K562 (cell line): Measurements from ENCODE around the gene INPPL1. TPM values are rescaled to one million over a fixed set of nuclear protein-coding genes. Genes with fewer than 3 reads are reported as not detected.
A peak's percentile ranks its signal among the peaks of the same experiment; 100 is the strongest.

ENCODE experiments used
- ATAC-seq: fragments of 200-7000 bp; cut with Tn5 transposase; 3 replicates; pipeline ENCODE4 v1.9.1; 2020; ENCODE audit warnings: moderate library complexity
- BruUV-seq: library from RNA; stranded (reverse); fragments of 400-500 nt; replicated peaks from 2 replicates; lab custom pipeline; 2021; lab: Mats Ljungman, UMichigan
- CTCF ChIA-PET: fragments of 300-600 bp; formaldehyde crosslinking; extraction: SDS; loops from one replicate; lab custom pipeline; 2021; ENCODE audit warnings: low intra/inter-chr PET ratio; lab: Yijun Ruan, JAX
- POLR2A ChIA-PET: fragments of 300-600, 350-650 bp; sonication (Branson Sonifier 250); formaldehyde crosslinking; extraction: SDS; loops from one replicate; lab custom pipeline; 2021; ENCODE audit warnings: antibody characterized with exemption, inconsistent platforms; lab: Yijun Ruan, JAX
- DNase-seq, 4 experiments: peaks; one replicate each; pipeline versions ENCODE4 v3.0.0 to v3.0.0-alpha.2; 2011 to 2018; ENCODE audit warnings: low spot score in 3 of 4, mixed read lengths in 3 of 4; ENCODE audit errors: extremely low read depth in 1 of 4
- FAIRE-seq: peaks from 2 replicates; lab custom pipeline; 2011; peaks lifted over from hg19 to GRCh38; lab: Jason Lieb, UNC
- H2AFZ ChIP-seq: 2 replicates; pipeline ENCODE4 v1.6.0; 2011; ENCODE audit warnings: low read depth, low read length, control low read depth, inconsistent platforms
- H3K27ac ChIP-seq: fragments of 200-600 bp; 3 replicates; pipeline ENCODE4 v1.8.0; 2011; ENCODE audit warnings: low read depth, mild to moderate bottlenecking, control low read depth, inconsistent platforms, low read length, moderate library complexity, mixed read lengths; ENCODE audit errors: extremely low read depth
- H3K27me3 ChIP-seq, 2 experiments: fragments of 300-600 bp in 1 of 2; 2 replicates in 1 of 2; 3 replicates in 1 of 2; pipeline versions ENCODE4 v1.6.0 to v1.8.0; 2011; ENCODE audit warnings: inconsistent platforms in 2 of 2, low read length in 2 of 2, mild to moderate bottlenecking in 1 of 2, mixed read lengths in 1 of 2, moderate library complexity in 1 of 2; ENCODE audit not compliant: control insufficient read depth in 2 of 2, insufficient read depth in 2 of 2
- H3K36me3 ChIP-seq: fragments of 300-600 bp; 3 replicates; pipeline ENCODE4 v1.8.0; 2011; ENCODE audit warnings: mild to moderate bottlenecking, low read length, inconsistent platforms; ENCODE audit not compliant: control insufficient read depth, insufficient read depth
- H3K4me1 ChIP-seq, 2 experiments: fragments of 200-600 bp in 1 of 2; replicated peaks in 1 of 2; 2 replicates in 1 of 2; 3 replicates in 1 of 2; pipeline versions ENCODE4 v1.5.1 to v1.8.0; 2011; ENCODE audit warnings: inconsistent platforms in 2 of 2, low read length in 2 of 2, mild to moderate bottlenecking in 1 of 2, mixed read lengths in 1 of 2, moderate library complexity in 1 of 2; ENCODE audit not compliant: control insufficient read depth in 2 of 2, insufficient read depth in 2 of 2
- H3K4me2 ChIP-seq: 2 replicates; pipeline ENCODE4 v1.6.1; 2011; ENCODE audit warnings: low read length, control low read depth, inconsistent platforms, mixed read lengths; ENCODE audit not compliant: insufficient read depth
- H3K4me3 ChIP-seq: fragments of 200-600 bp; sonication (generic), shearing (Covaris generic); 2 replicates; pipeline ENCODE4 v1.5.1; 2016; ENCODE audit warnings: control low read depth, inconsistent platforms
- H3K79me2 ChIP-seq: fragments of 200-600 bp; 3 replicates; pipeline ENCODE4 v1.8.0; 2011; ENCODE audit warnings: low read length, inconsistent platforms; ENCODE audit not compliant: control insufficient read depth, insufficient read depth
- H3K9ac ChIP-seq, 2 experiments: 2 replicates each; pipeline versions ENCODE4 v1.6.0 to v1.6.1; 2011; ENCODE audit warnings: low read depth in 2 of 2, low read length in 2 of 2, control low read depth in 1 of 2, inconsistent platforms in 1 of 2, mild to moderate bottlenecking in 1 of 2, mixed read lengths in 1 of 2; ENCODE audit not compliant: insufficient read depth in 1 of 2
- H3K9me1 ChIP-seq: one replicate; pipeline ENCODE4 v1.6.0; 2011; ENCODE audit warnings: inconsistent platforms, mild to moderate bottlenecking, low read length, moderate library complexity; ENCODE audit not compliant: control insufficient read depth, insufficient read depth
- H3K9me3 ChIP-seq: replicated peaks from 2 replicates; pipeline ENCODE4 v1.5.1; 2011; ENCODE audit warnings: low read depth, low read length, inconsistent platforms; ENCODE audit not compliant: control insufficient read depth, insufficient read depth
- H4K20me1 ChIP-seq: replicated peaks from 2 replicates; pipeline ENCODE4 v1.6.1; 2011; ENCODE audit warnings: low read length, inconsistent platforms, mixed read lengths; ENCODE audit not compliant: control insufficient read depth, insufficient read depth
- BCOR ChIP-seq: fragments of 450-650 bp; IDR thresholded peaks from 2 replicates; pipeline ENCODE4 v1.6.1; 2016
- FOXJ2 ChIP-seq: fragments of 200-800 bp; sonication (Bioruptor generic); IDR thresholded peaks from 2 replicates; pipeline ENCODE4 v1.6.1; 2016; ENCODE audit warnings: missing genetic modification characterization, missing compliant biosample characterization
- HDAC1 ChIP-seq, 2 experiments: fragments of 450-650 bp; IDR thresholded peaks; 2 replicates each; pipeline ENCODE4 v1.6.1; 2016 to 2017; ENCODE audit warnings: inconsistent platforms in 1 of 2, mild to moderate bottlenecking in 1 of 2, moderate library complexity in 1 of 2
- ILF3 ChIP-seq: fragments of 450-650 bp; IDR thresholded peaks from 2 replicates; pipeline ENCODE4 v1.6.1; 2018; ENCODE audit warnings: antibody characterized with exemption, mild to moderate bottlenecking, moderate library complexity, borderline replicate concordance
- RBFOX2 ChIP-seq: fragments of 200-400 bp; formaldehyde crosslinking; IDR thresholded peaks from 2 replicates; pipeline ENCODE4 v1.6.1; 2017; ENCODE audit warnings: low read depth, mild to moderate bottlenecking, low read length, moderate library complexity
- RCOR1 ChIP-seq, 2 experiments: IDR thresholded peaks; 2 replicates each; pipeline ENCODE4 v1.6.1; 2012; ENCODE audit warnings: low read depth in 2 of 2, low read length in 2 of 2, borderline replicate concordance in 1 of 2, improper control_type of control experiment in 1 of 2
- TRIM24 ChIP-seq, 2 experiments: fragments of 450-650 bp; IDR thresholded peaks; 2 replicates each; pipeline ENCODE4 v1.6.1; 2016
- ZFP36 ChIP-seq: fragments of 150-350 bp; IDR thresholded peaks from 2 replicates; pipeline ENCODE4 v1.6.1; 2018; ENCODE audit warnings: low read length, low read depth; ENCODE audit not compliant: partially characterized antibody
- ZKSCAN1 ChIP-seq: fragments of 150-350 bp; IDR thresholded peaks from 2 replicates; pipeline ENCODE4 v1.6.1; 2016; ENCODE audit warnings: low read depth, low read length
- ZNF668 ChIP-seq: fragments of 250-450 bp; sonication (Bioruptor Pico); IDR thresholded peaks from 2 replicates; pipeline ENCODE4 v1.8.0; 2022; ENCODE audit warnings: mild to moderate bottlenecking, inconsistent platforms
- WGBS: fragments of 100-300 bp; shearing (Covaris generic); methylation state at CpG from one replicate; pipeline ENCODE4 v1.1.6; 2016; ENCODE audit warnings: low coverage, mixed read lengths; ENCODE audit not compliant: insufficient coverage; ENCODE audit errors: missing lambda C conversion rate; 5-methylcytosine and 5-hydroxymethylcytosine counted together
- in situ Hi-C: fragments of 300-500 bp; cut with MboI; formaldehyde crosslinking; loops from 4 replicates; pipeline ENCODE4 v1.15.0; 2018; ENCODE audit warnings: inconsistent platforms, mixed read lengths
- intact Hi-C: fragments of 100-400 bp; cut with micrococcal nuclease; formaldehyde crosslinking; loops from 2 replicates; pipeline ENCODE4 v1.14.2; 2022
- polyA plus RNA-seq, 8 experiments: library from polyadenylated mRNA; depleted of rRNA in 4 of 8; stranded (reverse) in 5 of 8; unstranded in 3 of 8; fragments of >200 nt; fragmentation: Nextera tagmentation in 2 of 8; fragmentation: Illumina TruSeq in 1 of 8; extraction: Ambion mirVana in 2 of 8; extraction: Trizol in 1 of 8; gene quantifications; 2 replicates each; pipeline versions ENCODE4 v1.2.1 to v1.2.3, GENCODE V29; 2011 to 2014; ENCODE audit warnings: inconsistent platforms in 1 of 8, missing spikeins in 1 of 8
- total RNA-seq, 7 experiments: library from RNA; depleted of rRNA in 6 of 7; stranded (reverse); fragments of >200 nt in 6 of 7; fragmentation: Illumina TruSeq in 2 of 7; extraction: Trizol in 2 of 7; gene quantifications; 2 replicates each; pipeline versions ENCODE4 v1.2.1 to v1.2.3, GENCODE V29; 2011 to 2021; ENCODE audit warnings: low replicate concordance in 1 of 7
- TF ChIP-seq, protein P1 (sequence below): IDR thresholded peaks from 2 replicates; pipeline ENCODE4 v1.6.1; 2011; ENCODE audit warnings: borderline replicate concordance, low read depth, mild to moderate bottlenecking, moderate library complexity, low read length; ENCODE audit not compliant: insufficient read depth, poor library complexity, severe bottlenecking

The INPPL1 gene
- total and polyA plus RNA-seq, 9 of the 15 experiments (the other 6 are each of a cell fraction or from before 2014, with no cell fraction given): 0.55 to 137 (median 61.6) TPM

DNA sequence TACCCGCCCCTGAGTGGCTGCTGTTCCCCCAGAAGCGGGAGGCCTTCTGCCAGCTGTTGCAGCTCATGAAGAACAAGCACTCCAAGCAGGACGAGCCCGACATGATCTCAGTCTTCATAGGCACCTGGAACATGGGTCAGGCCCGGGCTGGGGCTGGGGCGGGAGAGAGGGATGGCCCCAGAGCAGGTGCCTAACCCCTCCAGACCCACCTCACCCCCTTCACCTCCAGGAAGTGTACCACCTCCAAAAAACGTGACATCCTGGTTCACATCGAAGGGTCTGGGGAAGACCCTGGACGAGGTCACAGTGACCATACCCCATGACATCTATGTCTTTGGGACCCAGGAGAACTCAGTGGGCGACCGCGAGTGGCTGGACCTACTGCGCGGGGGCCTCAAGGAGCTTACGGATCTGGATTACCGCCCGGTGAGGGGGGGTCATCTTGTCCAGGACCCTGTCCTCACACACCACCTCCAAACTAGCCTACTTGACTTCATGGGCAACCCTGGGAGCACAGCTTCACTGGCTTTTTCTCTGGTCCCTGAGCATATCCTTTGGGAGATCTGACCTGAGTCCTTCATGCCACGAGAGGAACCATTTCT, 6.3 kb downstream of the INPPL1 start:
- Histone ChIP-seq H3K4me3 (no peak overlapping the region), H3K4me2 (no peak overlapping the region), H3K4me1 (peaks cover 2 to 22% of the 10 kb centered on the region in 2 experiments; a peak in 2 of 5 replicates), H4K20me1 (no peaks in the 10 kb centered on the region), H3K27me3 (no peaks in the 10 kb centered on the region), H3K9me3 (no peaks in the 10 kb centered on the region), H3K79me2 (peaks cover 7% of the 10 kb centered on the region; the same call in 2 of the 3 replicates), H2AFZ (no peak overlapping the region), H3K27ac (no peak overlapping the region), H3K36me3 (peaks cover 96% of the 10 kb centered on the region), H3K9me1 (peaks cover 3% of the 10 kb centered on the region), H3K9ac (0 out of 4 replicates have a peak overlapping the region, but pooled peaks of 1 of the 2 experiments have one; percentile 32)
- intact Hi-C loops (no loop called here), in situ Hi-C loops (no loop called here)
- DNase-seq: no peak
- no peak for ATAC-seq
- TF ChIP-seq ILF3 (no peak), ZKSCAN1 (peak; percentile 52; the same call in 1 of the 2 replicates)
- ChIA-PET POLR2A (interaction anchor here (0.6 to 0.8 kb wide), 4 partner anchors 8 to 79 kb away, joined by 3 to 5 read pairs (median 4); no protein-coding TSS in a partner anchor), CTCF (no interaction called here)
- 89% methylated on average over 15 of the region's 18 CpGs for WGBS
- no peak for FAIRE-seq
- no TSS peak for BruUV-seq

DNA sequence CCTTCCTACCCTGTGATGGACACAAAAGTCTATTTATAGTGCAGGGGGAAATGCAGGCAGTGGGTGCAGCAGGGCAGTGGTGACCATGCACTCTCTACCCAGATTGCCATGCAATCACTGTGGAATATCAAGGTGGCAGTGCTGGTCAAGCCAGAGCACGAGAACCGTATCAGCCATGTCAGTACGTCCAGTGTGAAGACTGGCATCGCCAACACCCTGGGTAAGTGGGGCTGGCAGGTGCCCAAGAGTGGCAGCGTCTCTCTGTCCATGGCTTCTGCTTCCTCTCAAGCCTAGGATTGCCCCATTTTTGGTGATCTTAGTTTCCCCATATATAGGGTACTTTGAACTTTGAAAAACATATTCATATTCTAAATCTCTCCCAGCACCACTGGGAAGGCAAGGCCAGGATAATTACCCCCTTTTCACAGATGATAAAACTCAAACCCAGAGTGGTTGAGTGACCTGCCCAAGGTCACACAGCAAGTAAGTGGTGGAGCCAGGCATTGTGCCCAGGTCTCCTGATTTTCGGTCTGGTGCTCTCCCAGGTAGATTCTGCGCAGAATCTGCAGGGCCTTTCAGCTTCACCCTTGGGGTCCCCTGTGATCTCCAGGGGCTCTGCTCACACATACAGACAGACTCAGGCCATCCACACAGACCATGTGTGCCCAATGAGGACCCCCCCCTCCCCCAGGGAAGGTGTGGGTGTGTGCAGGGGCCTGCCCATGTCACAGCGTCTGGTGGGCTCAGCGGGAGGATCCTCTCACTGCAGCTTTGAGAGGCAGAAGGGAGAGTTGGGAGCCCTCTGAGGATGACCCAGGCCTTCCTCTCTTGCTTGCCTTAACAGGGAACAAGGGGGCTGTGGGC, 7.1 kb downstream of the INPPL1 start:
- Histone ChIP-seq H3K27me3 (no peaks in the 10 kb centered on the region), H3K4me2 (no peak overlapping the region), H3K79me2 (0 out of 3 replicates have a peak, but pooled peaks cover 2% of the 10 kb centered on the region), H3K9me3 (no peaks in the 10 kb centered on the region), H2AFZ (no peak overlapping the region), H3K36me3 (peaks cover 100% of the 10 kb centered on the region), H3K9me1 (peaks cover 3% of the 10 kb centered on the region), H3K4me3 (no peak overlapping the region), H3K4me1 (peaks cover 0 to 22% of the 10 kb centered on the region in 2 experiments; a peak in 1 of 5 replicates), H3K9ac (0 out of 4 replicates have a peak overlapping the region, but pooled peaks of 1 of the 2 experiments have one; percentile 32), H4K20me1 (no peaks in the 10 kb centered on the region), H3K27ac (no peak overlapping the region)
- ATAC-seq (no peak), FAIRE-seq (no peak), DNase-seq (no peak)
- CTCF ChIA-PET: no interaction called here
- no TSS peak for BruUV-seq
- WGBS: 88% methylated on average over 9 of the region's 9 CpGs
- in situ Hi-C loops: no loop called here
- intact Hi-C loops: no loop called here
- POLR2A ChIA-PET: interaction anchor here (0.7 kb wide), 1 partner anchor 141 kb away, joined by 3 read pairs; no protein-coding TSS in a partner anchor
- TF ChIP-seq, protein P1, sequence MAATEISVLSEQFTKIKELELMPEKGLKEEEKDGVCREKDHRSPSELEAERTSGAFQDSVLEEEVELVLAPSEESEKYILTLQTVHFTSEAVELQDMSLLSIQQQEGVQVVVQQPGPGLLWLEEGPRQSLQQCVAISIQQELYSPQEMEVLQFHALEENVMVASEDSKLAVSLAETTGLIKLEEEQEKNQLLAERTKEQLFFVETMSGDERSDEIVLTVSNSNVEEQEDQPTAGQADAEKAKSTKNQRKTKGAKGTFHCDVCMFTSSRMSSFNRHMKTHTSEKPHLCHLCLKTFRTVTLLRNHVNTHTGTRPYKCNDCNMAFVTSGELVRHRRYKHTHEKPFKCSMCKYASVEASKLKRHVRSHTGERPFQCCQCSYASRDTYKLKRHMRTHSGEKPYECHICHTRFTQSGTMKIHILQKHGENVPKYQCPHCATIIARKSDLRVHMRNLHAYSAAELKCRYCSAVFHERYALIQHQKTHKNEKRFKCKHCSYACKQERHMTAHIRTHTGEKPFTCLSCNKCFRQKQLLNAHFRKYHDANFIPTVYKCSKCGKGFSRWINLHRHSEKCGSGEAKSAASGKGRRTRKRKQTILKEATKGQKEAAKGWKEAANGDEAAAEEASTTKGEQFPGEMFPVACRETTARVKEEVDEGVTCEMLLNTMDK: no peak
- TF ChIP-seq ZNF668 (no peak), FOXJ2 (no peak), RBFOX2 (0 out of 2 replicates have a peak, but pooled peaks have one; percentile 3), BCOR (peak; percentile 73), TRIM24 (IDR thresholded peaks at IDR 0.05) (no peak), ZFP36 (peak; percentile 77), HDAC1 (IDR thresholded peaks at IDR 0.05) (no peak), RCOR1 (IDR thresholded peaks at IDR 0.05; ENCODE audit: borderline replicate concordance in 1 of 2, low read depth in 2 of 2, low read length in 2 of 2) (0 out of 4 replicates have a peak, but pooled peaks of 1 of the 2 experiments have one; percentile 9)
